GM23338 (cell line): ENCODE data around the gene PLXND1. TPM values are rescaled to one million over a fixed set of nuclear protein-coding genes. Genes with fewer than 3 reads are reported as not detected.

ENCODE experiments used
- ATAC-seq: fragments of 200-7000 bp; cut with Tn5 transposase; 3 replicates; pipeline ENCODE4 v1.9.1; 2020
- DNase-seq: peaks from one replicate; pipeline ENCODE4 v3.0.0-alpha.2; 2015; ENCODE audit warnings: low spot score
- H2AFZ ChIP-seq: fragments of 200-600 bp; sonication (generic); 2 replicates; pipeline ENCODE4 v1.8.0; 2016; ENCODE audit warnings: antibody characterized with exemption, mild to moderate bottlenecking, moderate library complexity
- H3F3A ChIP-seq: fragments of 200-600 bp; sonication (generic); replicated peaks from 2 replicates; pipeline ENCODE4 v1.8.0; 2017; ENCODE audit warnings: antibody characterized with exemption, mixed run types, low read depth
- H3K27ac ChIP-seq: fragments of 200-600 bp; sonication (generic); 2 replicates; pipeline ENCODE4 v1.6.1; 2016; ENCODE audit warnings: low read depth
- H3K27me3 ChIP-seq: fragments of 200-600 bp; sonication (generic); 2 replicates; pipeline ENCODE4 v1.8.0; 2016; ENCODE audit warnings: mild to moderate bottlenecking, mixed run types, moderate library complexity; ENCODE audit not compliant: insufficient read depth
- H3K36me3 ChIP-seq: fragments of 200-600 bp; sonication (generic); 2 replicates; pipeline ENCODE4 v1.8.0; 2016; ENCODE audit warnings: mild to moderate bottlenecking; ENCODE audit not compliant: insufficient read depth
- H3K4me1 ChIP-seq: fragments of 200-600 bp; sonication (generic); 2 replicates; pipeline ENCODE4 v1.8.0; 2016; ENCODE audit warnings: mild to moderate bottlenecking, moderate library complexity; ENCODE audit not compliant: insufficient read depth
- H3K4me2 ChIP-seq: fragments of 200-600 bp; sonication (generic); 2 replicates; pipeline ENCODE4 v1.7.1; 2017; ENCODE audit warnings: mixed run types
- H3K4me3 ChIP-seq: fragments of 200-600 bp; sonication (generic); 2 replicates; pipeline ENCODE4 v1.6.1; 2016; ENCODE audit warnings: mixed run types
- H3K79me2 ChIP-seq: fragments of 200-600 bp; sonication (generic); replicated peaks from 2 replicates; pipeline ENCODE4 v1.8.0; 2017; ENCODE audit warnings: mild to moderate bottlenecking; ENCODE audit not compliant: insufficient read depth
- H3K9me2 ChIP-seq: fragments of 200-600 bp; sonication (generic); 2 replicates; pipeline ENCODE4 v1.8.0; 2017; ENCODE audit not compliant: insufficient read depth
- H4K20me1 ChIP-seq: fragments of 200-600 bp; sonication (generic); replicated peaks from 2 replicates; pipeline ENCODE4 v1.8.0; 2017; ENCODE audit warnings: mild to moderate bottlenecking; ENCODE audit not compliant: insufficient read depth
- H3K27ac Mint-ChIP-seq: 2 replicates; pipeline ENCODE4 v1.8.0; 2020; ENCODE audit warnings: inconsistent platforms, mild to moderate bottlenecking, moderate library complexity, mixed read lengths
- H3K27me3 Mint-ChIP-seq: 3 replicates; pipeline ENCODE4 v1.8.0; 2022; ENCODE audit warnings: low read depth, mild to moderate bottlenecking, moderate library complexity, mixed read lengths, inconsistent platforms; ENCODE audit not compliant: insufficient read depth, poor library complexity
- H3K36me3 Mint-ChIP-seq: 3 replicates; pipeline ENCODE4 v1.8.0; 2021; ENCODE audit warnings: low read depth, mild to moderate bottlenecking, inconsistent platforms, moderate library complexity, mixed read lengths
- H3K4me1 Mint-ChIP-seq: 3 replicates; pipeline ENCODE4 v1.8.0; 2020; ENCODE audit warnings: mild to moderate bottlenecking, inconsistent platforms, mixed read lengths
- H3K4me3 Mint-ChIP-seq: 3 replicates; pipeline ENCODE4 v1.8.0; 2021; ENCODE audit warnings: moderate library complexity, mild to moderate bottlenecking, inconsistent platforms, mixed read lengths
- H3K9me3 Mint-ChIP-seq: 3 replicates; pipeline ENCODE4 v1.8.0; 2020; ENCODE audit warnings: moderate library complexity, mild to moderate bottlenecking, inconsistent platforms, mixed read lengths
- CREB1 ChIP-seq: fragments of 250-450 bp; sonication (Bioruptor Pico); IDR thresholded peaks from 2 replicates; pipeline ENCODE4 v1.5.0; 2020; ENCODE audit warnings: low read depth, mild to moderate bottlenecking, moderate library complexity
- EZH2 ChIP-seq: fragments of 200-600 bp; sonication (generic); IDR thresholded peaks from one replicate; pipeline ENCODE4 v1.8.0; 2017; ENCODE audit warnings: antibody characterized with exemption, mild to moderate bottlenecking, low read depth; ENCODE audit not compliant: unreplicated experiment
- EZH2phosphoT487 ChIP-seq: fragments of 200-600 bp; sonication (generic); IDR thresholded peaks from one replicate; pipeline ENCODE4 v1.8.1; 2018; ENCODE audit warnings: antibody characterized with exemption; ENCODE audit not compliant: unreplicated experiment
- JUNB ChIP-seq: IDR thresholded peaks from one replicate; pipeline ENCODE4 v1.6.1; 2016; ENCODE audit warnings: antibody characterized with exemption; ENCODE audit not compliant: unreplicated experiment
- NANOG ChIP-seq: IDR thresholded peaks from 2 replicates; pipeline ENCODE4 v1.6.1; 2016; ENCODE audit warnings: antibody characterized with exemption, borderline replicate concordance
- STAT1 ChIP-seq: IDR thresholded peaks from one replicate; pipeline ENCODE4 v1.6.1; 2016; ENCODE audit warnings: antibody characterized with exemption; ENCODE audit not compliant: unreplicated experiment
- ZNF331 ChIP-seq: fragments of 250-450 bp; sonication (Bioruptor Pico); IDR thresholded peaks from 2 replicates; pipeline ENCODE4 v1.5.0; 2020; ENCODE audit warnings: low read depth, mild to moderate bottlenecking, moderate library complexity
- polyA plus RNA-seq: library from polyadenylated mRNA; unstranded; fragments of >200 nt; fragmentation: Nextera tagmentation; extraction: Ambion mirVana; gene quantifications from 2 replicates; pipeline ENCODE4 v1.2.1, GENCODE V29; 2016
- total RNA-seq: library from RNA; depleted of rRNA; stranded (reverse); fragments of >200 nt; shearing (Covaris generic); gene quantifications from 2 replicates; pipeline ENCODE4 v1.2.3, GENCODE V29; 2014
- TF ChIP-seq, protein P1 (sequence below): fragments of 250-450 bp; sonication (Bioruptor Pico); IDR thresholded peaks from 2 replicates; pipeline ENCODE4 v1.5.0; 2020; ENCODE audit warnings: mild to moderate bottlenecking, moderate library complexity
- TF ChIP-seq, protein P2 (sequence below): IDR thresholded peaks from one replicate; pipeline ENCODE4 v1.6.1; 2018; ENCODE audit warnings: antibody characterized with exemption; ENCODE audit not compliant: unreplicated experiment
- TF ChIP-seq, protein P3 (sequence below): IDR thresholded peaks from 2 replicates; pipeline ENCODE4 v1.6.1; 2016; ENCODE audit warnings: antibody characterized with exemption

The PLXND1 gene
- total and polyA plus RNA-seq, 2 experiments from 2014 or later = 13.3 to 60.4 TPM

GRCh38 chr3:129519896-129520715 lies 86.4 kb downstream of the PLXND1 start (continued):
- TF ChIP-seq, protein P1, sequence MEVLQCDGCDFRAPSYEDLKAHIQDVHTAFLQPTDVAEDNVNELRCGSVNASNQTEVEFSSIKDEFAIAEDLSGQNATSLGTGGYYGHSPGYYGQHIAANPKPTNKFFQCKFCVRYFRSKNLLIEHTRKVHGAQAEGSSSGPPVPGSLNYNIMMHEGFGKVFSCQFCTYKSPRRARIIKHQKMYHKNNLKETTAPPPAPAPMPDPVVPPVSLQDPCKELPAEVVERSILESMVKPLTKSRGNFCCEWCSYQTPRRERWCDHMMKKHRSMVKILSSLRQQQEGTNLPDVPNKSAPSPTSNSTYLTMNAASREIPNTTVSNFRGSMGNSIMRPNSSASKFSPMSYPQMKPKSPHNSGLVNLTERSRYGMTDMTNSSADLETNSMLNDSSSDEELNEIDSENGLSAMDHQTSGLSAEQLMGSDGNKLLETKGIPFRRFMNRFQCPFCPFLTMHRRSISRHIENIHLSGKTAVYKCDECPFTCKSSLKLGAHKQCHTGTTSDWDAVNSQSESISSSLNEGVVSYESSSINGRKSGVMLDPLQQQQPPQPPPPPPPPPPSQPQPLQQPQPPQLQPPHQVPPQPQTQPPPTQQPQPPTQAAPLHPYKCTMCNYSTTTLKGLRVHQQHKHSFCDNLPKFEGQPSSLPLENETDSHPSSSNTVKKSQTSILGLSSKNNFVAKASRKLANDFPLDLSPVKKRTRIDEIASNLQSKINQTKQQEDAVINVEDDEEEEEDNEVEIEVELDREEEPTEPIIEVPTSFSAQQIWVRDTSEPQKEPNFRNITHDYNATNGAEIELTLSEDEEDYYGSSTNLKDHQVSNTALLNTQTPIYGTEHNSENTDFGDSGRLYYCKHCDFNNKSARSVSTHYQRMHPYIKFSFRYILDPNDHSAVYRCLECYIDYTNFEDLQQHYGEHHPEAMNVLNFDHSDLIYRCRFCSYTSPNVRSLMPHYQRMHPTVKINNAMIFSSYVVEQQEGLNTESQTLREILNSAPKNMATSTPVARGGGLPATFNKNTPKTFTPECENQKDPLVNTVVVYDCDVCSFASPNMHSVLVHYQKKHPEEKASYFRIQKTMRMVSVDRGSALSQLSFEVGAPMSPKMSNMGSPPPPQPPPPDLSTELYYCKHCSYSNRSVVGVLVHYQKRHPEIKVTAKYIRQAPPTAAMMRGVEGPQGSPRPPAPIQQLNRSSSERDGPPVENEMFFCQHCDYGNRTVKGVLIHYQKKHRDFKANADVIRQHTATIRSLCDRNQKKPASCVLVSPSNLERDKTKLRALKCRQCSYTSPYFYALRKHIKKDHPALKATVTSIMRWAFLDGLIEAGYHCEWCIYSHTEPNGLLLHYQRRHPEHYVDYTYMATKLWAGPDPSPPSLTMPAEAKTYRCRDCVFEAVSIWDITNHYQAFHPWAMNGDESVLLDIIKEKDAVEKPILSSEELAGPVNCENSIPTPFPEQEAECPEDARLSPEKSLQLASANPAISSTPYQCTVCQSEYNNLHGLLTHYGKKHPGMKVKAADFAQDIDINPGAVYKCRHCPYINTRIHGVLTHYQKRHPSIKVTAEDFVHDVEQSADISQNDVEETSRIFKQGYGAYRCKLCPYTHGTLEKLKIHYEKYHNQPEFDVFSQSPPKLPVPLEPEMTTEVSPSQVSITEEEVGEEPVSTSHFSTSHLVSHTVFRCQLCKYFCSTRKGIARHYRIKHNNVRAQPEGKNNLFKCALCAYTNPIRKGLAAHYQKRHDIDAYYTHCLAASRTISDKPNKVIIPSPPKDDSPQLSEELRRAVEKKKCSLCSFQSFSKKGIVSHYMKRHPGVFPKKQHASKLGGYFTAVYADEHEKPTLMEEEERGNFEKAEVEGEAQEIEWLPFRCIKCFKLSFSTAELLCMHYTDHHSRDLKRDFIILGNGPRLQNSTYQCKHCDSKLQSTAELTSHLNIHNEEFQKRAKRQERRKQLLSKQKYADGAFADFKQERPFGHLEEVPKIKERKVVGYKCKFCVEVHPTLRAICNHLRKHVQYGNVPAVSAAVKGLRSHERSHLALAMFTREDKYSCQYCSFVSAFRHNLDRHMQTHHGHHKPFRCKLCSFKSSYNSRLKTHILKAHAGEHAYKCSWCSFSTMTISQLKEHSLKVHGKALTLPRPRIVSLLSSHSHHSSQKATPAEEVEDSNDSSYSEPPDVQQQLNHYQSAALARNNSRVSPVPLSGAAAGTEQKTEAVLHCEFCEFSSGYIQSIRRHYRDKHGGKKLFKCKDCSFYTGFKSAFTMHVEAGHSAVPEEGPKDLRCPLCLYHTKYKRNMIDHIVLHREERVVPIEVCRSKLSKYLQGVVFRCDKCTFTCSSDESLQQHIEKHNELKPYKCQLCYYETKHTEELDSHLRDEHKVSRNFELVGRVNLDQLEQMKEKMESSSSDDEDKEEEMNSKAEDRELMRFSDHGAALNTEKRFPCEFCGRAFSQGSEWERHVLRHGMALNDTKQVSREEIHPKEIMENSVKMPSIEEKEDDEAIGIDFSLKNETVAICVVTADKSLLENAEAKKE (CRISPR knock-in tag) = no peak

- no peaks in the 10 kb centered on the region for H3K4me1 ChIP-seq
- H3K27me3 Mint-ChIP-seq = peaks cover 11% of the 10 kb centered on the region
- no peak overlapping the region for H3K4me3 Mint-ChIP-seq
- H3K36me3 ChIP-seq = no peaks in the 10 kb centered on the region
- no peaks in the 10 kb centered on the region for H4K20me1 ChIP-seq
- no peaks in the 10 kb centered on the region for H3K9me2 ChIP-seq
- H3F3A ChIP-seq = no peaks in the 10 kb centered on the region
- DNase-seq = no peak
- no peaks in the 10 kb centered on the region for H3K79me2 ChIP-seq
- no peak overlapping the region for H3K27ac ChIP-seq
- no peak overlapping the region for H3K4me3 ChIP-seq
- no peak for ATAC-seq
- no peak overlapping the region for H3K4me2 ChIP-seq
- H3K9me3 Mint-ChIP-seq = no peaks in the 10 kb centered on the region; the same call in 2 of the 3 replicates
- peaks cover 9% of the 10 kb centered on the region for H3K4me1 Mint-ChIP-seq
- no peak overlapping the region for H2AFZ ChIP-seq
- H3K27me3 ChIP-seq = no peaks in the 10 kb centered on the region
- H3K36me3 Mint-ChIP-seq = peaks cover 15% of the 10 kb centered on the region
- no peak overlapping the region for H3K27ac Mint-ChIP-seq
- no peak for TF ChIP-seq JUNB
- TF ChIP-seq, protein P2, sequence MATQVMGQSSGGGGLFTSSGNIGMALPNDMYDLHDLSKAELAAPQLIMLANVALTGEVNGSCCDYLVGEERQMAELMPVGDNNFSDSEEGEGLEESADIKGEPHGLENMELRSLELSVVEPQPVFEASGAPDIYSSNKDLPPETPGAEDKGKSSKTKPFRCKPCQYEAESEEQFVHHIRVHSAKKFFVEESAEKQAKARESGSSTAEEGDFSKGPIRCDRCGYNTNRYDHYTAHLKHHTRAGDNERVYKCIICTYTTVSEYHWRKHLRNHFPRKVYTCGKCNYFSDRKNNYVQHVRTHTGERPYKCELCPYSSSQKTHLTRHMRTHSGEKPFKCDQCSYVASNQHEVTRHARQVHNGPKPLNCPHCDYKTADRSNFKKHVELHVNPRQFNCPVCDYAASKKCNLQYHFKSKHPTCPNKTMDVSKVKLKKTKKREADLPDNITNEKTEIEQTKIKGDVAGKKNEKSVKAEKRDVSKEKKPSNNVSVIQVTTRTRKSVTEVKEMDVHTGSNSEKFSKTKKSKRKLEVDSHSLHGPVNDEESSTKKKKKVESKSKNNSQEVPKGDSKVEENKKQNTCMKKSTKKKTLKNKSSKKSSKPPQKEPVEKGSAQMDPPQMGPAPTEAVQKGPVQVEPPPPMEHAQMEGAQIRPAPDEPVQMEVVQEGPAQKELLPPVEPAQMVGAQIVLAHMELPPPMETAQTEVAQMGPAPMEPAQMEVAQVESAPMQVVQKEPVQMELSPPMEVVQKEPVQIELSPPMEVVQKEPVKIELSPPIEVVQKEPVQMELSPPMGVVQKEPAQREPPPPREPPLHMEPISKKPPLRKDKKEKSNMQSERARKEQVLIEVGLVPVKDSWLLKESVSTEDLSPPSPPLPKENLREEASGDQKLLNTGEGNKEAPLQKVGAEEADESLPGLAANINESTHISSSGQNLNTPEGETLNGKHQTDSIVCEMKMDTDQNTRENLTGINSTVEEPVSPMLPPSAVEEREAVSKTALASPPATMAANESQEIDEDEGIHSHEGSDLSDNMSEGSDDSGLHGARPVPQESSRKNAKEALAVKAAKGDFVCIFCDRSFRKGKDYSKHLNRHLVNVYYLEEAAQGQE = no peak
- TF ChIP-seq NANOG = no peak
- no peak for TF ChIP-seq CREB1 (CRISPR knock-in tag)
- no peak for TF ChIP-seq EZH2
- TF ChIP-seq STAT1 = no peak
- no peak for TF ChIP-seq ZNF331 (CRISPR knock-in tag)
- TF ChIP-seq, protein P3, sequence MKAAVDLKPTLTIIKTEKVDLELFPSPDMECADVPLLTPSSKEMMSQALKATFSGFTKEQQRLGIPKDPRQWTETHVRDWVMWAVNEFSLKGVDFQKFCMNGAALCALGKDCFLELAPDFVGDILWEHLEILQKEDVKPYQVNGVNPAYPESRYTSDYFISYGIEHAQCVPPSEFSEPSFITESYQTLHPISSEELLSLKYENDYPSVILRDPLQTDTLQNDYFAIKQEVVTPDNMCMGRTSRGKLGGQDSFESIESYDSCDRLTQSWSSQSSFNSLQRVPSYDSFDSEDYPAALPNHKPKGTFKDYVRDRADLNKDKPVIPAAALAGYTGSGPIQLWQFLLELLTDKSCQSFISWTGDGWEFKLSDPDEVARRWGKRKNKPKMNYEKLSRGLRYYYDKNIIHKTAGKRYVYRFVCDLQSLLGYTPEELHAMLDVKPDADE = no peak
- no peak for TF ChIP-seq EZH2phosphoT487
Measured at GRCh38 chr3:129519449-129519848, 87.0 kb downstream of the PLXND1 start.
